Stomach (tissue), 4 donors: Measurements from ENCODE around the gene ACOX2.

Experiments used
- EP300 ChIP-seq: sonication (generic); formaldehyde crosslinking; IDR thresholded peaks from one replicate; pipeline ENCODE4 v1.6.1; 2017; ENCODE audit warnings: antibody characterized with exemption
- POLR2A ChIP-seq, 4 donors: fragments of 450-650 bp; IDR thresholded peaks; one replicate each; pipeline ENCODE4 v1.6.1; 2016; ENCODE audit warnings: antibody characterized with exemption in 4 of 4, control low read depth in 2 of 4, mild to moderate bottlenecking in 1 of 4, moderate library complexity in 1 of 4
- TF ChIP-seq, protein P1 (sequence below), 7 experiments: fragments of 450-650 bp in 4 of 7; fragments of 200-600 bp in 3 of 7; sonication (generic) in 3 of 7; IDR thresholded peaks; one replicate each; pipeline ENCODE4 v1.5.1; 2016 to 2019; ENCODE audit warnings: antibody characterized with exemption in 7 of 7, control low read depth in 2 of 7, mild to moderate bottlenecking in 1 of 7

DNA sequence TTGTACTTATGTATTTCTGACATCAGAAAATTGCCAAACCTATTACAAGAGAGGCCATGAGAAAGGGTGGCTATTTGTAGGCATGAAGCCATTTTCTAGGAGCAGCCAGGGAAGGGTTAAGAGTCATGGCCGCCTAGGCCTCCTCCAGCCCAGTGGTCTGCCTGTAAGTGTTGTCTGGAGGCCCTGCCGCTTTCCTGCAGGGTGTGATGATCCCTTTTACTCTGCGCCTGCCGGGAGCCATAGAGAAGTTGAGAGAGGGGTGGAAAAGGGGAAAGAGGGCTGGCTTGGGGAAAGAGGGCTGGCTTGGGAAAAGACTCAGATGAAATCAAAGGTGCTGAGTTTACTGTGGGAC, 74.2 kb downstream of the ACOX2 start:
- TF ChIP-seq POLR2A (IDR thresholded peaks at IDR 0.05) (no peak), EP300 (no peak)
- TF ChIP-seq, protein P1, sequence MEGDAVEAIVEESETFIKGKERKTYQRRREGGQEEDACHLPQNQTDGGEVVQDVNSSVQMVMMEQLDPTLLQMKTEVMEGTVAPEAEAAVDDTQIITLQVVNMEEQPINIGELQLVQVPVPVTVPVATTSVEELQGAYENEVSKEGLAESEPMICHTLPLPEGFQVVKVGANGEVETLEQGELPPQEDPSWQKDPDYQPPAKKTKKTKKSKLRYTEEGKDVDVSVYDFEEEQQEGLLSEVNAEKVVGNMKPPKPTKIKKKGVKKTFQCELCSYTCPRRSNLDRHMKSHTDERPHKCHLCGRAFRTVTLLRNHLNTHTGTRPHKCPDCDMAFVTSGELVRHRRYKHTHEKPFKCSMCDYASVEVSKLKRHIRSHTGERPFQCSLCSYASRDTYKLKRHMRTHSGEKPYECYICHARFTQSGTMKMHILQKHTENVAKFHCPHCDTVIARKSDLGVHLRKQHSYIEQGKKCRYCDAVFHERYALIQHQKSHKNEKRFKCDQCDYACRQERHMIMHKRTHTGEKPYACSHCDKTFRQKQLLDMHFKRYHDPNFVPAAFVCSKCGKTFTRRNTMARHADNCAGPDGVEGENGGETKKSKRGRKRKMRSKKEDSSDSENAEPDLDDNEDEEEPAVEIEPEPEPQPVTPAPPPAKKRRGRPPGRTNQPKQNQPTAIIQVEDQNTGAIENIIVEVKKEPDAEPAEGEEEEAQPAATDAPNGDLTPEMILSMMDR (IDR thresholded peaks at IDR 0.05): no peak
